Fibroblast of peridontal ligament (primary cell): ENCODE measurements around the gene STAC2.

ENCODE experiments used
- DNase-seq: peaks from one replicate; pipeline ENCODE4 v3.0.0-alpha.2; 2010; ENCODE audit errors: extremely low read depth

Gene STAC2

DNA sequence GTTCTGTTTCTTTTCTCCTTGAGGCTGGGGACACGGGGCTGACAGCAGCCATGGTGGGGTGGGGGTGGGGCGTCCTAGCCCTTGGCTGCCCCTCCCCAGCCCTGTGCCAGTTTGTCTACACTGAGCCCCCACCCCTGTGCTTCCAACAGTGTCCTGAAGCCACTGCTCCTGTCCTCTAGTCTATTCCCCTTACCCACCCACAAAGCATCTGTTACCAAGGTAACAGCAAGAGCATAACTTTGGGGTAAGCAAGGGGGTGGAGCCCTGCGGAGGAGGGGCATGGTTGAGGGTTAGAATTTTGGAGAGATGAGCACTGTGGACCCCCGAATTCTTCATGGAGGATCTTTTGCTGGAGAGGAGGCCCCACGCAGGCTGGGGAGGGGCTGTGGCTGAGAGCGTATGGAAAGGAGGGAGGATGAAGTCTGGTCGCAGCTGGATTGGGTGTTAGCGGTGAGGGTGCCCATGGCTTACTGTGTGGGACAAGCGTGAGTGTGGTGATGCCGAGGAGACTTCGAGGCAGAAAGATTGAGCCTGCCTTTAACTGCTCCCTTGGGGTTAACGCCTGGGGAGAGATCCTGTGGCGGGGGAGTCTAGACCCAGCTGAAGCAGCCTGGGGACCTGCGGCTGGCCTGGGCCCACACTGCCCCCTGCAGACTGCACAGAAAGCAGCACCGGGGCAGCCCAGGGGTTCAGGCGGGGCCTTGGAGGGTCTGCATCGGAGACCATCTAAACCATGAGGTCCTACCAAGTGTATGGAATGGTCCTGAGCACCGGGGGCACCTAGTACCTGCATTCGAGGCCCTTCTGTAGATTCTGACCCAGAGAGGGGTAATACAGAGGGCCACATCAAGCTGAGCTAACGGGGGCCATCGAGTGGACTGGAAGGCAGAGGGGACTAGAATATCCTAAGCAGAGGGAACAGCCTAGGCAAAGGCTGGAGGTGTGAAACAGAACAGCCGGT lies 6.1 kb upstream of the STAC2 start:
- DNase-seq, result peak; percentile 29

DNA sequence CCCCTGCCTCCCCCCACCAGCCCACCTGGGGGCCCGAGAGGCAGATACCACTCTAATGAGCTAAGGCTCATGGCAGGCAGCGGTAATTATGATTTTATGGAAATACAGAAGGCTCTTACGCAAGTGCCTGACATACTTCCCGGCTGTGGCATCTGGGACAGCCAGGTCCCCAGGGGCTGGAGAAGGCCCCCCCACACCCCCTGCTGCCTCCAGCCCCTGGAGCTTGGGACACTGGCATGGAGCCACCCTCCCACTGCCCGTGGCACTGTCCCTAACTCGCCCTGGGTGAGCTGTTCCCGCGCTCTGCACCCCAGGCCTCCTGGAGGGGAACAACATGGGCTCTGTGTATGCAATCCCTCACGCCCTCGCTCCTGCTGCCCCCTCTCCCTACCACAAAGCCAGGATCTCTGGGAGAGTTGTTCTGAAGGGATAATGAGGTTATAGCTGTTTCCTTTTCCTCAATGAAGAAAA lies 5.4 kb upstream of the STAC2 start:
- DNase-seq, result no peak

DNA sequence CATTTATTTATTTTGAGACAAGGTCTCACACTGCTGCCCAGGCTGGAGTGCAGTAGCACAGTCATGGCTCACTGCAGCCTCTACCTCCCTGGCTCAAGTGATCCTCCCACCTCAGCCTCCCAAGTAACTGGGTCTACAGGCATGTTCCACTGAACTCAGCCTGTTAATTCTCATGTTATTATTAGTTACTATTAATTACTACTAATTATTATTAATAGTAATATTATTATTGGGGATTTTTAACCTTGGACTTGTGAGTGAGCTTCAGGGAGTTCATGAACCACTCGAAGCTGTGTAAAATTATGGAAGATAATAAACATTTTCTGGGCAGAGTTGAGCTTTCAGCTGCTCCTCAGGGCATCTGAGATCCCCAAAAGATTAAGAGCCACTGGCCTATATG lies 4.6 kb upstream of the STAC2 start:
- DNase-seq, result no peak

DNA sequence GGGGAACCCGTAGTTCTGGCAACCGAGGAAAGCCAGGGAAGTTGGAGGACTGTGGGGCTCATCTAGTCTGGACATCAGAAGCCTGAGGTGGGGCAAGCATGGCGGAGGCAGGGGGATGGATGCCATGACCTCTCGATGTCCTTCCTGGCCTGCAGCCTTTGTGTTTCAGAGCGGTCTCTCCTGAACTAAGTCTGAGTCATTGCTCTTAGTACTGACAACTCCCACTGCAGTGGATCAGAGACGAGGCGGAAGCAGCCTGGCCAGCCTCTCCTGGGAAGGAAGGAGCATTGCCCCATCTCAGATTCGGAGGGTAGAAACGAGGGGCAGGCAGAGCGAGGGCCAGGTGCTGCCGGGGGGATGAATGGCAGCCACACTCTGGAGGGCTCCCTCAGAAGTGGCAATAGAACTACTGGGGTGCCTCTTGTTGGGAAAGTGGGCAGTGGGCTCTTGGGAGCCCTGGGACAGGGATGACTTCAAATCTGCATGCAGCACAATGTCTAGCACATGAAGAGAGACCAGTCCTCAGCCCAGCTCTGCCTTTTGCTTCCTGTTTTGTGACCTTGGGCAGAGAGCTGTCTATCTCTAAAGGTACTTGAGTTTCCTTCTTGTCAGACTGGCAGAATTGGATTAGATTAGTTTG lies 3.6 kb upstream of the STAC2 start:
- DNase-seq, result peak; percentile 67

DNA sequence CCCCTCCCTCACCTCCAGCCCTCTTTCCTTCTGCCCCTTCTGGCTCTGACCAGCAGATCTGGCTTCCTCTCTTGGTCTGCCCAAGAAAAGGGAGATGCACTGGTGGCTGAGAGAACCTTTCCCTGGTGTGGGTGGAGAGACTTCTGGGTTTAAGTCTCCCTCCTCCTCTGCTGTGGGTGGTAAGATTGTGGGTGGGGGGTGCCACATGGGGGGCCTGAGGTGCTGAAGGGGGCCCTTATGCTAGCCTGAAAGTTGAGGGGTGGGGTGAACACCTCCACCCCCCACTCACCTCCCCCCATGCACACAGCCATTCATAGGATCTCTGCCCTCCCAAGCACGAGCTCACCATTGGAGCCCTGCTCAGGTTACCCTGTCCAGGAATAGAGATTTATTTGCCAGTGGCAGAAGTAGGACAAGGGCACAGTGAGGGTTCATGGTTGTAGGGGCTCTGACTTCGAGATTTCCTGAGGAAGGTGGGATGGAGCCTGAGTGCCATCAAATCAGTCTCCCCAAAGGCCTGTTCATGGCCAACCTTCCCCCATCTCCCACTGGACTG lies 1.7 kb upstream of the STAC2 start:
- no peak for DNase-seq

DNA sequence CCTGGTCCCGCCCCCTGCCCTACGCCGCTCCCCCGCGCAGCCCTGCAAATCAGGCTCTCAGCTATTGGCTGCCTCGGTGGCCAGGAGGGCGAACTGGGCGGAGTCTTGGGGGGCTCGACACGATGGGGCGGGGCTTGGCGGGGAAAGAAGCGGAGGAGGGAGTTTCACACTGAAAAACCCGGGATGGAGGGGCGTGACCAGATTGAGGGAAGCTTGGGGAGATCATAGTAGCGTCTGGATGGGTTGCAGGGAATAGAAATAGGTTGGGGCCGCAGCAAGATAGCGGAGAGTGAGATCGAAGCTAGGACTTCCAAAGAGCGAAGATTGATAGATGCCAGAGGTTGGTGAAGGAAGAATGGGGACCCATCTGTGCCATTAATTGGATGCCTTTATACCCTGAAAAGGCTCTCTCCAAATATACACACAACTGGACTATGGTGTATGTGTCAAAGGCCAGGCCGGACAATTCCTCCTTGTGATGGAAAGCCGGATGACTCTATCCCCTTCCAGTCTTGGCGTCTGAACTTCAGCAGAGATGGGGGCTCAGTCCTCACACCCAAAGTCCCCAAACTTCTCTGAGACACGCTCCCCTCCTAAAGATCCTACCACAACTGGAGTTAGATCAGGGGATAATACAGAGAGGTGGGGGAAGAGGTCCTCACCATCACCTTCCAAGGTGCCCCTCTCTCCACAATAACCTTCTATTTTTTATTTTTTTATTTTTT lies 376 bp upstream of the STAC2 start:
- peak; percentile 26 for DNase-seq

DNA sequence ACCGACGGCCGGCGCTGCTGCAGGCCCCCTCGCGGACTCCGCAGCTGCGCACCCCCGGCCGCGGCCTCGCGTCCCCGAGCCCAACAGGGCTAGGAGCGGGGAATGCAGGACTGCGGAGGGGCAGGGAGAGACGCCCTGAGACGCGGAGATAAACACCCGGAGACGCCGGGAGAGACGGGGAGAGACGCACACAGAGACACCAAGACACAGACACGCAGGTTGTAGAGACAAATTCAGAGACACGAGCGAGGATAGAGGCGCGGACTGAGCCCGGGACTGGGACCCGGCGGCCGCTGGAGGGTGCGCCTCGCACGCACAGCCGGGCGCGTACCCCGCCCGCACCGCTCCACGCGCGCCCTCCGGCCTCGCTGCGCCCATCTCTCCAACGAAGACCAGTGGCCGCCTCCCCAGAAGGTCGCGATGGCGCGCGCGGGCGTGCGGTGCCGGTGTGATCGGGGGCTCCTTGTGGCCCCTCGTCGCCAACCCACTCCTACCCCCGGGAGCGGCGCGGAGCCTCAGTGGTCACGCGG lies 902 bp downstream of the STAC2 start:
- DNase-seq, result no peak

DNA sequence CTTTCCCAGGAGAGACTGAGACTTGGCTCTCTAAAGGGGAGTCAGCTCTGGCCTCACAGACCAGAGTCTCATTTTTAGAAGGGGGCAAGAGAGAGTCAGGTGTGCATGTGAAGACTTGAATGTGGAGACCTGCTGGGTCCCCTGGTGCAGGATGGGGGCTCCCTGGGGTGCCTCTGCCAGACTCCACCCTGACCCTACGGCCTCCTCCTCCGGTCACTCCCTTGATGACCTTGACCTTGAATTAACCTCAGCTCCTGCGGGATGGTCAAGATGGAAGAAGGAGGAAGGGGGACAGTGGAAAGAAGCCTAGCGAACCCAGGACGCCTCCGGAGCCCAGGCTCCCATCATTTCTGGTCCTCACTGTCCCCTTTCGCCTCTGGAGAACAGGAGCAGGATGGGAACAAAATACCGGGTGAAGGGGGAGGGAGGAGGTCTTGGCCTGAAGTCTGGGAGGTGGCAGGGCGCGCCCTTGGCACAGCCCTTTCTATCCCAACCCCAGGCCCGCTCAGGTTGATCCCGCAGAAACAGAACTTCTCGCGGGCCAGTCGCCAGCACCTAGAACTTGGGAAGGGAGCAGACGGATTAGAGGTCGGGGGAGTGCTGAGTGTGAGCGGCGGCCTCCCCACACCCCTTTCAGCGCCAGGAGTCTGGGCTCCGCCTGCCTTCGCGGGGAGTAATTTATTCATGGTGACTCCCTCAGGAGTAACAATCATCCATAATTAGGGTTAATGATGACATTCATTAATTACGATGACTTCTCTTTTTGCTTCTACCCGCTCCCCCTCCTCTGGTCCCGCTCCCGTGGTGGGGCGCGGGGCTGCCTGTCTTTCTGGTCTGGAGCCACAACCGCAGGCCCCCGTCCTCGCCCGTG lies 1.6 kb downstream of the STAC2 start:
- DNase-seq, result no peak

DNA sequence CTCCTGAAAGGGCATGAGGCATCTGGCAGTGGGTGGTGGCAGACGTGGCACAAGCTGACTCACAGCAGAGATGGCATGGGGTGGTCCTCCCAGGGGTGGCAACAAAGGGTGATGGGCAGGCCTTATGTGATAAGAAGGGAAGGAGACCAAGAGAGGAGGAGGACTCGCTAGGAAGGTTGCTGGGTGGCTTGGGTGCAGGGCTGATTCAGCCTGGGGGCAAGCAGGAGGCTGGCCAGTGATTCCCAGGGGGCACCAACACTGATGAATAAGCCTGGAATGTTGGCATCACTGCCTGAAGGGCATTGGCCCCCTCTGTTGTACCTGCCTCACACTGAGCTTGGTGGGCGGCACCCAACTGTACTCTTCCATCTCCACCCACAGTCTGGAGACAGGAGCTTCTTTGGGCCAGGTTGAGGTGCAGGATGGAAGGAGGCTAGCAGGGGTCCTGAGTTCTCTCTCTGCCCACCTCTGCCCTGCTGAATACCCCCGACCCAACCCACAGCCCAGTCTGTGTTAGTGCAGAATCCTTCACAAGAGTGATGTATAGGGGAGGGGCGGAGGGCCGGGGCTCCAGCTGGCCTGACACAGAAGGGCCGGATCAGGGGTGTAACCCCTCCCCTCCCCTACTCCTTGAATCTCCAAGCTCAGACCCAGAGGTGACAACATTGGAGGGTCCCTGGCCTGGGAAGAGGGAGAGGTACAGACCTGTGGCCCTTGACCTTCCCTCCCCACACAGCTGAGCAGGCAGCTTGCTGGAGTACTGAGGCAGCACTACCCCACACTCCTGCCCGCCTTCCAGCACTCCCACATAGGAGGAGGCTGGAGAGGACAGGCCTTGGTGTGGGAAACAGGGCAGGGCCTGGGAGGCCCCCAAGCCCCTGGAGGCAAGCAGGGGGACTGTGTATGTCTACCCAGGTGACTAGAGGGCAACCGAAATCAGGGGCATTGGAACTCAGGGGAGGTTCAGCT lies 2.6 kb downstream of the STAC2 start:
- DNase-seq, result no peak

DNA sequence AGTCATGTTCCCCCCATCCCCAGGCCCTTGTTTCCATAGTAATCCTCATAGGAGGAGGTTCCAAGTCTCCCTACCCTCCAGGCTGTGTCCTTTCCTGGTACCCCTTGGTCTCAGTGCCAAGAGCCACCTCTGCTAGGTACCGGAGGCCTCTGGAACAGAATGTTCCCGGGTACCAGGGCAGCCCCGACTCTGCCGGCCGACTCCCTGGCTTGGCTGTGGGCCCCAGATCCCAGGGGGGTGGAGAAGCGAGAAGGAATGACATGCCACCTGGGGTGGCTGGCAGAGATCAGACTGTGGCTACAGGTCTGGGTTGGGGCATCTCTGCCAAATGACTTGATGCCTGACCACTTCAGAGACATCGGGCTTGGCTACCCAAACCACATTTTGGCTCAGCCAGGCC lies 3.6 kb downstream of the STAC2 start:
- no peak for DNase-seq

DNA sequence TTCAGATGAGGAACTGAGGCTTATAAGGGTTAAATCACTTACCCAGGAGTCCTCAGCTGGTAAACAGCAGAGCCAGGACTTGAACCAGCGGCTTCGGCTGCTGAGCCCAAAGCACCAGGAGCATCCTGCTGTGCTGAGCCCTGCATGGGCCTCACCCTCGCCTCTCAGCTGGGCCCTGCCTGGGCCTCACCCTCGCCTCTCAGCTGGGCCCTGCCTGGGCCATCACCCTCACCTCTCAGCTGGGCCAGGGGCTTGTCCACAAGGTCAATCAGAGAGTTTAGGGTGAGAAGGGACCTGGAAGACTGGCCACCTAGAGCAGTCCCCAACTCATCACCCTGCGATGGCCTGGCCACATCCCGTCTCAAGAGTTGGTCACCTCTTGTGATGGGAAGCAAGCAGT lies 4.2 kb downstream of the STAC2 start:
- DNase-seq, result no peak

DNA sequence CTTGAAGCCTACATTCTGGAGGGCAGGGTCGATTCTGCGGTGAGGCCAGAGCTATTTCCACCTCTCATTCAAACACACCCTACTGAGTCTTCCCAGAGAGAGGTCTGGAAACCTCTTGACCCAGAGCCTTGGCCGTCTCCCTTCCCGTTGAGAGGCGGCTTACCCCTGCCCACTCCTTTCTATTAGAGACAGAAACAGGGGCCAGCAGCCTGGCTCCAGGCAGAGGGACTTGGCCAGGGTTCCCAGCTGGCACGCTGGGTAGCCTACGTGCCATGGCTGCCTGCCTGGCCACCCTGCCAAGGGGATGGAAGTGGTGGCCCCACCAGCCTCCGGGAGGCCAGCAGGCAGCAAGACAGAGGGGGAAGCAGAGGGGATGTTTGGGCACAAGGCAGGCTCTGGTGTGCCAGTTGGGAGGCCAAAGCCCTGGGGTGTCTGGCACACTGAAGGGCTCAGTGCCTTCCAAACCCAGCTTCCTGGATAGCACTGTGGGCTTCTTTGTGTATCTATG lies 6.0 kb downstream of the STAC2 start:
- no peak for DNase-seq

DNA sequence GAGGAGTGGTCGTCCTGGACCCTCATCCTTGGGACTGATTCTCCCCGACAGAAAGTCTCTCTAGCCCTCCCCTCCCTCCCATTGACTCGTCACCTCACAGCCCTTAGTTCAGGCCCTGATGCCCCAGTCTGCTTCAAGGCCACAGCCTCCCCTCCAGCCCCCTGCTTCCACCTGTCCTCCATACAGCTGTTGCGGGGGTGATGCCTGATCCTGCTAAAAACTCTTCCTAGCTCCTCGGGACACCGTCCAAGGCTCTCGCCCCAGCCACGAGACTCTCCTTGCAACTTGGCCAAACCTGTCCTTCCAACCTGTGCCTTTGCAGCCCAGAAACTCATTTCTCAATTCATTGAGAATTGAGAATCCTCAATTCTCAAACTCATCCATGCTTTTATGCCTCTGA lies 6.8 kb downstream of the STAC2 start:
- DNase-seq, result no peak

DNA sequence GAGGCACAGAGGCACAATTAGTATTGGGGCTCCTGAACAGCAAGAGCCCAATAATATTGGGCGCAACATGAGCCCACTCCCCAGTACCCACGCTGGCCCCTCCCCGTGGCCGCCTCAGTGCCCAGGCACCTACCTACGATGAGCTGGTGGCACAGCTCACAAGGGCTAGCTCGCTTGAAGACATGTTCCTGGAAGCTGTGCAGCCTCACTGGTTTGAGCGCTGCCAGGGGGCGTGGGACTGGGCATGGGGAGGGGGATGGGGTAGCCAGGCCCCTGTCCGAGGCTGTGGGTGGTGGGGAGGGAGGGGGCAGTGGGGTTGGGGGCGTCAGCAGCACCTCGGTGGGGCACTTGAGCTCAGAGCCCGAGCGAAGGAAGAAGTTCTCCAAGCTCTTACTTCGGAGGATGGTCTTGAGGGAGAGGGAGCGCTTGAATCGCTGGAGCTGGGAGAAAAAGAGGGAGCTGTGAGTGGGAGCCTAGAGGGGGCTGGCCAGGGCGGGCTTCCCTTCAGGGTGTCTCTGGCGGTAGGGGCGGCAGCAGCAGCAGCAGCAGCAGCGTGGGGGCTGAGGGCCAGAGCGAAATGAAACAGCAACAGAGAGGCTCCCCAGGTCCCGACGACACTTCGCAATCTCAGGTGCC lies 7.9 kb downstream of the STAC2 start:
- no peak for DNase-seq

DNA sequence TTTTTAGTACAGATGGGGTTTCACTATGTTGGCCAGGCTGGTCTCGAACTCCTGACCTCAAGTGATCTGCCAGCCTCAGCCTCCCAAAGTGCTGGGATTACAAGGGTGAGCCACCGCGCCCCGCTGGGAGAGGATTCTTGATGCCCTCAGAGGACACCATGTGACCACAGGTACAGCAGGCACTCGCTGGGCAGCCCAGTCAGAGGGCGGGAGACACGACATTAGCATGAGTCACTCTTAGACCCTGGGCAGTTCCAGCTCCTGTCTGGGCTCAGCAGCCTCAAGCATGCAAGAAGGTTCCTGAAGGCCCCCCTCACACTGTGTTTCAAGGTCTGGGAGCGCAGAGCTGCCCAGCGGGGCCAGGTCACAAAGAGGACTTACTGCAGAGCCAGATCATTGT lies 11.9 kb downstream of the STAC2 start:
- DNase-seq, result no peak

DNA sequence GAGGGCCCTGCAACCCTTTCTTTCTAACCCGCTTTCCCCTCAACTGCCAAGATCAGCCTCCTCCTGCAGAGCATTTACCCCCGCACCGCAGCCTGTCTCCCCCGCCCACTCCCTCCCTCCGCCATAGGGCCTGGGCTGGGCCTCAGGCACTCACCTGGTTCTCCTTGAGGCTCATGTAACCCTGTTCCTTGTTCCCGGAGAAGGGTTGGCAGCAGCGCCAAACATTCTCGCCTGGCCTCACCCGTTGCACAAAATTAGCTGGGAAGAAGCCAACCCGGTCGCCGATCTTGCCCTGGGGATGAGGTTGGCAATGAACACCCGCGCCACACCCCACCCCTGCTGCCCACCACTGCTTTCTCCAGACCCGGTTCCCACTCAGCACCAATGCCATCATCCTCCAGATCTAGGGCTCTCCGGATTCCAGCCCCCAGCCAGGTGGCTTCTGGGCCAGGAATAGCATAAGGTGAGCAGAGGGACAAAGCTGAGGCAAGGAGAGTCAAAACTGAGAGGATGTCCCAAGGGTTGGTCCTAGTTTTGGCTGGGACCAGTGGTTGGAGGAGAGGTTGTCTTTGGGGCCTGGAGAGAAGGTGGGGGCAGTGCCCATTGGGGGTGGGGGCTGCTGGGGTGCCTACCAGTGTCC lies 12.8 kb downstream of the STAC2 start:
- no peak for DNase-seq

DNA sequence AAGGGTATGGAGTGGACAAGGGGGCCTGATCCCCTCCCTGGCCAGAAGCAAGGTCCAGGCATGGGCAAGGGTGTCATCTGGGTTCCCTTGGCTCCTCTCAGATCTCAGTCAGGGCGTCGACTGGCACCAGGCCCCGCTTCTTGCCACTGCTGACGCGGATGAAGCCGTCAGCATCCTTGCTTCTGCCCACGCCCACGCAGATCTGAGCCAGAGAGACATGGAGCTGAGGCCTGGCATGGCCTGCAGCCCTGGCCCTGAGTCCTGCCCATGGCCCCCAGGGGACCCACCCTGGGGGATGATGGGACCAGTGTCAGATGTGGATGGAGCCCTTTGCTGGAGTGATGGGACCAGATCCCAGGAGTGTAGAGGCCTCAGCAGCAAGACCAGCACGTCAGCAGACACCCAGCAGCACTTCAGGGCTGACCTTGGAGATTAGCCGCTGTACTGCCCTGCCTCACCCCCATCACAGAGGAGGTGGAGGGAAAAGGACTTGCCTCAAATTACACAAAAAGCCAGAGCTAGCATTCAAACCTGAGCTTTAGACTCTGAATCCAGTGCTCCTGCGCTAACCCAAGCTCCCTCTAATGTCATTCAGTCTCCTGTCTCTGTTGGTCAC lies 13.4 kb downstream of the STAC2 start:
- no peak for DNase-seq

DNA sequence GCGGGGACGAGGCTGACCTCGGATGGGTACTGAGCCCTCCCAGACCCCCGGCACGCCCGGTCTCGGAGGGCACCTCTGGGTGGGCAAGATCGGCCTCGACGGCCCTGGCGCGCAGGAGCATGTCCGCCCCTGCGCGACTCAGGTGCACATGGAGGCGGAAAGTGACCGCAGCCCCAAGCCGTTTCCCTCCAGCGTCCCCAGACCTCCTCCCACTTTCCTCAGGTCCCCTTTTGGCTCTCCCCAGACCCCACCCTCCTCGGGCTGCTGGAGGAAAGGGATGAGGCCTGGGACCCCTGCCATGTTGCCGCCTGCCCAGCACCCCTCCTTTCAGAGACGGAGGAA lies 15.7 kb downstream of the STAC2 start:
- DNase-seq, result no peak
